Measurements from ENCODE around the gene APOL3.
"Not testable (repeated sequence)": the region's sequence is repeated elsewhere in the genome, so short reads cannot be mapped to it uniquely, and the experiment has no call there.

The APOL3 gene

GRCh38 chr22:36125434-36125833 is 35.1 kb downstream of the APOL3 start:
- H3K4me3 ChIP-seq (ENCODE audit: low read depth, low read length) = no peak overlapping the region
- in situ Hi-C loops (cut with HindIII; ENCODE audit: low sequenced_read_pairs) = no loop called here
- no peak for DNase-seq (ENCODE audit: low read depth, low spot score)
- TF ChIP-seq, protein P1, sequence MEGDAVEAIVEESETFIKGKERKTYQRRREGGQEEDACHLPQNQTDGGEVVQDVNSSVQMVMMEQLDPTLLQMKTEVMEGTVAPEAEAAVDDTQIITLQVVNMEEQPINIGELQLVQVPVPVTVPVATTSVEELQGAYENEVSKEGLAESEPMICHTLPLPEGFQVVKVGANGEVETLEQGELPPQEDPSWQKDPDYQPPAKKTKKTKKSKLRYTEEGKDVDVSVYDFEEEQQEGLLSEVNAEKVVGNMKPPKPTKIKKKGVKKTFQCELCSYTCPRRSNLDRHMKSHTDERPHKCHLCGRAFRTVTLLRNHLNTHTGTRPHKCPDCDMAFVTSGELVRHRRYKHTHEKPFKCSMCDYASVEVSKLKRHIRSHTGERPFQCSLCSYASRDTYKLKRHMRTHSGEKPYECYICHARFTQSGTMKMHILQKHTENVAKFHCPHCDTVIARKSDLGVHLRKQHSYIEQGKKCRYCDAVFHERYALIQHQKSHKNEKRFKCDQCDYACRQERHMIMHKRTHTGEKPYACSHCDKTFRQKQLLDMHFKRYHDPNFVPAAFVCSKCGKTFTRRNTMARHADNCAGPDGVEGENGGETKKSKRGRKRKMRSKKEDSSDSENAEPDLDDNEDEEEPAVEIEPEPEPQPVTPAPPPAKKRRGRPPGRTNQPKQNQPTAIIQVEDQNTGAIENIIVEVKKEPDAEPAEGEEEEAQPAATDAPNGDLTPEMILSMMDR (IDR thresholded peaks at IDR 0.05; ENCODE audit: low read depth, low read length) = no peak

GRCh38 chr22:36124666-36125065 is 35.9 kb downstream of the APOL3 start:
- DNase-seq (ENCODE audit: low read depth, low spot score) = no peak
- H3K4me3 ChIP-seq (ENCODE audit: low read depth, low read length) = no peak overlapping the region
- in situ Hi-C loops (cut with HindIII; ENCODE audit: low sequenced_read_pairs) = no loop called here
- TF ChIP-seq, protein P1 (IDR thresholded peaks at IDR 0.05; ENCODE audit: low read depth, low read length) = no peak

GRCh38 chr22:36123673-36124630 is 36.6 kb downstream of the APOL3 start:
- H3K4me3 ChIP-seq (ENCODE audit: low read depth, low read length) = no peak overlapping the region
- DNase-seq (ENCODE audit: low read depth, low spot score) = peak; percentile 94
- TF ChIP-seq, protein P1 (IDR thresholded peaks at IDR 0.05; ENCODE audit: low read depth, low read length) = peak; percentile 97
- in situ Hi-C loops (cut with HindIII; ENCODE audit: low sequenced_read_pairs) = no loop called here

- H3K4me3 ChIP-seq (ENCODE audit: low read depth, low read length); DNase-seq (ENCODE audit: low read depth, low spot score); in situ Hi-C loops (cut with HindIII; ENCODE audit: low sequenced_read_pairs): not testable (repeated sequence)
Measured at GRCh38 chr22:36120621-36121351, 39.8 kb downstream of the APOL3 start.

DNA sequence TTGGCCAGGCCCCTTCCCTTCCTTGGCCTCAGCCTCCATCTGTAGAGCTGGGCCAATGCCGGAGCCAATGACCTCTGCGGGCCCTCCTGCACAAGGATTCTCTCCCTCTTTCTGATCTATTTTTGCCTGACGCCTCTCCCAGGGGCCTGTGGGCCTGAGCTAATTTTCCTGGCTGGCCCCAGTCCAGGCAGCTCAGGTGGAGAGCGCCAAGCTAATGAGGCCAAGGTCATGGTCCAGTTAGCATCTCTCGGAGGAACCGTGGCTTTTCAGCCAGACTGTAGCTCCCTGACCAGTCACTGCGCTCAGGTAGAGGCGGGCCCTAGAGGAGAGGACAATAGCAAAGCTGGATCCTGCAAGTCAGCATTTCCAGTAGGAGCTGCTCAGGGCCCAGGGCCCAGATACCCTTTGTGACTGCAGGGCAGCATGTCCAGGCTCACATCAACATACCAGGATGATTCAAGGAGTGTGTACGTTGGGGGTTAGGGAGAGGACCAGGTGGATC is 43.5 kb downstream of the APOL3 start:
- no peak for DNase-seq (ENCODE audit: low read depth, low spot score)

DNA sequence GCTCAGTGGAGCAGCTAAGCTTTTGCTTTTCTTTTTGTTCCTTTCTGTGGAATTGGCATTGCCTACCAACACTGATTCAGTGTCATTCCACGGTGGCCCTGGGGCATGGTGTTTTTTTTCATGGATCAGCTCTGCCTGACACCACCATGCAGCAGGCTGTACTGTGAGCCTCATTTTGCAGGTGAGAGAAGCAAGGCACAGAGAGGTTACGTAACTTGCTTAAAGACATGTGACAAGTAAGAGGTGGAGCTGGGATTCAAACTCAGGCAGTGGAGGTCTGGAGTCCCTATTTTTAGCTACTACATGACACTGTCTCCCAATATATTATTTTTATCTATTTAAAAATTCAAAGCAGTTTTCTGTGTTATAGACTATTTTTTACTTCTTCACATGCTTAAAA is 44.4 kb downstream of the APOL3 start:
- TF ChIP-seq, protein P1 (IDR thresholded peaks at IDR 0.05; ENCODE audit: low read depth, low read length) = no peak
- DNase-seq (ENCODE audit: low read depth, low spot score) = no peak
- in situ Hi-C loops (cut with HindIII; ENCODE audit: low sequenced_read_pairs) = no loop called here
- no peak overlapping the region for H3K4me3 ChIP-seq (ENCODE audit: low read depth, low read length)

More for the DNA sequence above, 43.5 kb downstream of the APOL3 start:
- in situ Hi-C loops (cut with HindIII; ENCODE audit: low sequenced_read_pairs) = no loop called here
- no peak overlapping the region for H3K4me3 ChIP-seq (ENCODE audit: low read depth, low read length)
- TF ChIP-seq, protein P1 (IDR thresholded peaks at IDR 0.05; ENCODE audit: low read depth, low read length) = no peak

All from astrocyte of the spinal cord (primary cell).